Activated CD4-positive, alpha-beta memory T cell treated with anti-CD3 and anti-CD28 coated beads, Interleukin-2, amount 10 ng/mL, durations not matched to agents 7 days and 5 days (primary cell): ENCODE data around the gene ZSCAN16. TPM values are rescaled to one million over a fixed set of nuclear protein-coding genes. Genes with fewer than 3 reads are reported as not detected.

Experiments used
- CTCF ChIA-PET: fragments of 350-600 bp; sonication (Branson Sonifier 250); formaldehyde crosslinking; loops from one replicate; lab custom pipeline; 2021; ENCODE audit warnings: antibody characterized with exemption, inconsistent platforms; lab: Charles Lee
- POLR2A ChIA-PET: fragments of 350-600 bp; sonication (Branson Sonifier 250); formaldehyde crosslinking; loops from one replicate; lab custom pipeline; 2021; ENCODE audit warnings: antibody characterized with exemption; lab: Charles Lee
- DNase-seq: peaks from one replicate; pipeline ENCODE4 v3.0.0-alpha.2; 2020
- H3K27ac Mint-ChIP-seq: one replicate; pipeline ENCODE4 v1.8.0; 2021; ENCODE audit warnings: mild to moderate bottlenecking, mixed read lengths
- H3K27me3 Mint-ChIP-seq: one replicate; pipeline ENCODE4 v1.8.0; 2021; ENCODE audit warnings: mixed read lengths
- H3K36me3 Mint-ChIP-seq: one replicate; pipeline ENCODE4 v1.8.0; 2021; ENCODE audit warnings: low read depth, mixed read lengths
- H3K4me1 Mint-ChIP-seq: one replicate; pipeline ENCODE4 v1.8.0; 2021; ENCODE audit warnings: mixed read lengths
- H3K4me3 Mint-ChIP-seq: one replicate; pipeline ENCODE4 v1.8.0; 2021; ENCODE audit warnings: mild to moderate bottlenecking, mixed read lengths
- H3K9me3 Mint-ChIP-seq: one replicate; pipeline ENCODE4 v1.8.0; 2021; ENCODE audit warnings: mixed read lengths
- total RNA-seq, 2 experiments: library from RNA; stranded (reverse); gene quantifications; one replicate each; pipeline ENCODE4 v1.2.3, GENCODE V29; 2021

The ZSCAN16 gene
- total RNA-seq, 2 experiments from 2014 or later = 5.3 TPM

DNA sequence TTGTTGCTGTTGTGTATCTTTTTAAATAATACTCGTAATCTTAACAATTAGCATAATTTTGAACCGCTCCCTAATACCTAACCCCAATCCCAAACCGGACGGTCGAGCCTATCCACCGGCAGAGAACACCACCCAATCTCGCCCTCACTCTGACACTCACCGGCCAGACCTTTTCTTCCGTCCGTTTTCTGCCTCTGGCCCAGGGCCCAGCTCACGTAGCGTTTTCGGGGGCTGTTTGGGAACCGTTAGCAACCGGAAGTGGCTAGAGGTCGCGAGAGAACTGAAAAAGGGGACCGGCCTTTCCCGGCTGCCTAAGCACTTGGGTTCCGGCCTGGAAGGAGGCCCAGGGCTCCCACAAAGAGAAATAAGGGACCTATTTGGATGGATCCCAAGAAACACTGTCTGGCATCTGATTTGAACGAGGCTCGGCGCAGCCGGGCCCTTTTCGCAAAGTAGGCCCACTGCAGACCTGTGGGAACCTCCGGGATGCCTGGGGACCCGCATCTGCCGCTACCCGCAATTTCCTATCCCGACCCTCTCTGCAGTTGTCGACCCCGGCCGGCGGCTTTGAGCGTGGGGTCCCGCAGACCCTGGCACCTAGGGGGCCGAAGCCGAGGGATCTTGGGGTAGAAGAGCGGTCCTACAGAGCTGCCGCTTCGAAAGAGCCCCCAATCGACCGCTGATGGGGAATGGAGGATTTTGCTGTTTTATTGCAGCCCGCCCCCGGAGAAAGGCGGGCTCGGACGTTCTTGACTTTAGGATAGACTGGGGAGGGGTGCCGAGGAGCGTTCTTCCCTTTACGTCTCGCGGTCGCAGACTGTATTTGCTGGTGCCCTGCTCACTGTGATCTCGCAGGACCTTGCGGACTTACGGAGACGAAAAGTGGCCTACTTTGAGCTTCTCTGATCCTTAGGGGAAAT is 12.4 kb downstream of the ZSCAN16 start:
- Mint-ChIP-seq H3K36me3 (peaks cover 22% of the 10 kb centered on the region), H3K4me1 (peaks cover 71% of the 10 kb centered on the region), H3K4me3 (peak overlapping the region; percentile 92), H3K9me3 (no peaks in the 10 kb centered on the region), H3K27me3 (no peaks in the 10 kb centered on the region), H3K27ac (peak overlapping the region; percentile 88)
- POLR2A ChIA-PET = interaction anchor here (0.6 to 7.4 kb wide), 19 partner anchors 10 to 990 kb away, joined by 3 to 78 read pairs (median 5); partner anchors contain the start of genes ZKSCAN3, ZKSCAN4, ZSCAN16 and ZSCAN26
- CTCF ChIA-PET = interaction anchor here (0.7 to 2.8 kb wide), 4 partner anchors 9 to 115 kb away, joined by 4 to 12 read pairs (median 4); partner anchors contain the start of genes ZKSCAN4 and ZSCAN16
- DNase-seq = peak; percentile 74

DNA sequence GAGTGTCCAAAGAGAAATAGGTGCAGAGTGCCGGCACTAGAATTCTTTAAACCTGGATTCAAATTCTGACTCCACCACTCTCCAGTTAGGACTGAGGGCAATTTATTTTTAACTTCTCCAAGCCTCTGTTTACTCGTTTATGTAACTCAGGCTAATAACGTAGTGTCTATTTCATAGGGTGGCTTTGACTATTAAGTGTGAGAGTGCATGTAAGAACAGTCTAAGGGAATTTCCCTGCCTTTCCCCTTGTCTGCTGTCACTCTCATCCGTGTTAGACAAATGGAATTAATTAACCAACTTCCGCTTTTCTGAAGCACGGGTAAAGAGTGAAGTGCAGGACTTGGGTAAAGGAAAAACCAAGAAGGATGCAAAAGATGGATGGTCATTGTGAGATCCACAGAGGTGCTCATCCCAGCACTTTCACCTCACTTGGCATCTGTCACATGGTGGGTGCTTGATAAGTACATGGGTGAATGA is 13.1 kb downstream of the ZSCAN16 start:
- POLR2A ChIA-PET = interaction anchor here (1.0 to 7.4 kb wide), 15 partner anchors 11 to 991 kb away, joined by 3 to 78 read pairs (median 8); partner anchors contain the start of genes ZKSCAN3, ZKSCAN4, ZSCAN16 and ZSCAN26
- Mint-ChIP-seq H3K36me3 (peaks cover 22% of the 10 kb centered on the region), H3K27me3 (no peaks in the 10 kb centered on the region), H3K9me3 (no peaks in the 10 kb centered on the region), H3K27ac (peak overlapping the region; percentile 88), H3K4me1 (peaks cover 75% of the 10 kb centered on the region), H3K4me3 (peak overlapping the region; percentile 92)
- DNase-seq = no peak
- CTCF ChIA-PET = interaction anchor here (2.8 kb wide), 1 partner anchor 14 kb away, joined by 12 read pairs; the partner anchor contains the start of gene ZSCAN16

GRCh38 chr6:28139860-28140543 is 15.6 kb downstream of the ZSCAN16 start:
- Mint-ChIP-seq H3K36me3 (peaks cover 18% of the 10 kb centered on the region), H3K4me1 (peaks cover 70% of the 10 kb centered on the region), H3K27ac (peak overlapping the region; percentile 68), H3K27me3 (no peaks in the 10 kb centered on the region), H3K4me3 (peak overlapping the region; percentile 89), H3K9me3 (no peaks in the 10 kb centered on the region)
- DNase-seq = no peak
- POLR2A ChIA-PET = interaction anchor here (0.6 to 7.4 kb wide), 14 partner anchors 13 to 330 kb away, joined by 3 to 78 read pairs (median 8); partner anchors contain the start of genes ZKSCAN3, ZKSCAN4, ZSCAN16 and ZSCAN26
- CTCF ChIA-PET = interaction anchor here (0.9 to 5.0 kb wide), 3 partner anchors 36 to 216 kb away, joined by 4 to 30 read pairs (median 10); partner anchors contain the start of gene ZSCAN26

DNA sequence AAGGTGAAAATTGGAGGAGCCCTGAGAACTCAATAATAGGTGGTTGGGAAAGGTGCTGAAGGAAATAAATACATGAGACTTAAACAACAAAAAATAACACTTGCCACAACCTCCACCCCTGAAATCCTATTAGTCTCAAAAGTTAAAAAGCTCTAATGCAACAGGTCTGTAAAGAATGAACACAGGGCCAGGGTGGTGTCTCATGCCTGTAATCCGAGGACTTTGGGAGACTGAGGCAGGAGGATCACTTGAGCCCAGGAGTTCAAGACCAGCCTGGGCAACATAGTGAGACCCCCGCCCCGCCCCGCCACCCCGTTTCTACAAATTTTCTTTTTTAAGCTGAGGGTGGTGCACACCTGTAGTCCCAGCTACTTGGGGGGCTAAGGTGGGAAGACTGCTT is 16.2 kb downstream of the ZSCAN16 start:
- CTCF ChIA-PET = interaction anchor here (0.9 to 5.0 kb wide), 3 partner anchors 36 to 215 kb away, joined by 4 to 30 read pairs (median 10); partner anchors contain the start of gene ZSCAN26
- peak overlapping the region; percentile 68 for H3K27ac Mint-ChIP-seq
- DNase-seq = no peak
- peak overlapping the region; percentile 89 for H3K4me3 Mint-ChIP-seq
- no peaks in the 10 kb centered on the region for H3K9me3 Mint-ChIP-seq
- H3K36me3 Mint-ChIP-seq = peaks cover 24% of the 10 kb centered on the region
- H3K27me3 Mint-ChIP-seq = no peaks in the 10 kb centered on the region
- POLR2A ChIA-PET = interaction anchor here (1.0 to 7.4 kb wide), 19 partner anchors 11 to 783 kb away, joined by 3 to 78 read pairs (median 7); partner anchors contain the start of genes TRIM27, ZKSCAN3, ZKSCAN4 and ZSCAN12
- H3K4me1 Mint-ChIP-seq = peaks cover 71% of the 10 kb centered on the region

DNA sequence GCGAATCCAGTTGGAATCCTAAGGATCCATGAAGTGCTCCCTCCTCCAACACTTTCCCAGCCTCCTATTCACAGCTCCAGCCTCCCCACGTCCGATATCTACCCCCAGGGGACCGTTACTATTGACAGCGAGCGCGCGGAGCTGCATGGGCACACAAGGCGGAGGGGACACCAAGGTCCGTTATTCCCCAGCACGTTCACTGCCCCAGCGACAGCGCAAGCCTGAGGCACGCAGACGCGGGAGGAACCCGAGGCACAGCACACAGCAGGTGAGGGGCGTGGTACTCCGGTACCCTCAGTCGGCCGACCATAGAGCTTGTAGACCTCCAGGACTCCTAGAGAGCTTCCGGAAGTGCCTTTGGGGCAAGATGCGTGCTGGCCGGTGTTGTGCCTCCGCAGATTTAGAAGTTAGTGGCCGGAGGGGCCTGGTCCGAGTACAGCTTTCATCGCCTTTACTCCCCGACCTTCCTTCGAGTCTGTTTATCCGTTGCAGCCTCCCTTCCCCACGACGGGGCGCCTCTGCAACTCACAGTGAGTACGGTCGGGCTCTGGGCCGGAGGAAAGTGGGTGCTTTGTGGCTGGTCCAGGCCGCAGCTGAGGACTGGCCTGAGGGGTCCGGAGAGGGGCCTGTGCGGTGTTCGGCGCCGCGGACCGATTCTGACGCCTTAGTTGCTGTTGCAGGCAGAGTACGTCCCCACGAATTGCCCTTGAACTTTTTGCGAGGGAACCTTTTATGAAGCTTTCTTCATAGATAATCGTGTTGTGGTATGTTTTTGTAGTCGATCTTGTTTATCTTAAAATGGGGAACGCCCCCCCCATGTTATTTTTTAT is 17.3 kb downstream of the ZSCAN16 start, which contains the start of gene ZKSCAN8:
ZKSCAN8 (plus strand) TSS at position 384 of the 830 bp plus-strand sequence. CDS start 6,525 bp downstream, outside the sequence.
- ChIA-PET POLR2A (interaction anchor here (0.7 to 7.4 kb wide), 28 partner anchors 10 to 782 kb away, joined by 3 to 78 read pairs (median 6); partner anchors contain the start of genes TRIM27, ZKSCAN3, ZKSCAN4 and ZSCAN12), CTCF (interaction anchor here (1.0 to 5.0 kb wide), 6 partner anchors 13 to 217 kb away, joined by 3 to 30 read pairs (median 6); partner anchors contain the start of genes ZSCAN16 and ZSCAN26)
- Mint-ChIP-seq H3K4me3 (peak within 1 kb of the TSS; percentile 89), H3K27me3 (no peaks in the 10 kb centered on the region), H3K36me3 (peaks cover 26% of the 10 kb centered on the region), H3K27ac (peak within 1 kb of the TSS; percentile 77), H3K4me1 (peaks cover 62% of the 10 kb centered on the region), H3K9me3 (no peaks in the 10 kb centered on the region)
- DNase-seq = peak; percentile 78

- no peak for DNase-seq
- Mint-ChIP-seq H3K4me3 (peak overlapping the region; percentile 89), H3K4me1 (peaks cover 60% of the 10 kb centered on the region), H3K36me3 (peaks cover 26% of the 10 kb centered on the region), H3K27ac (peak overlapping the region; percentile 77), H3K27me3 (no peaks in the 10 kb centered on the region), H3K9me3 (no peaks in the 10 kb centered on the region)
- ChIA-PET CTCF (interaction anchor here (1.0 to 5.0 kb wide), 4 partner anchors 12 to 216 kb away, joined by 3 to 30 read pairs (median 4); partner anchors contain the start of gene ZSCAN26), POLR2A (interaction anchor here (1.3 to 7.4 kb wide), 10 partner anchors 9 to 252 kb away, joined by 3 to 78 read pairs (median 7); partner anchors contain the start of genes ZKSCAN3, ZKSCAN4, ZSCAN16 and ZSCAN26)
Observed at GRCh38 chr6:28142446-28142845, 18.0 kb downstream of the ZSCAN16 start.

DNA sequence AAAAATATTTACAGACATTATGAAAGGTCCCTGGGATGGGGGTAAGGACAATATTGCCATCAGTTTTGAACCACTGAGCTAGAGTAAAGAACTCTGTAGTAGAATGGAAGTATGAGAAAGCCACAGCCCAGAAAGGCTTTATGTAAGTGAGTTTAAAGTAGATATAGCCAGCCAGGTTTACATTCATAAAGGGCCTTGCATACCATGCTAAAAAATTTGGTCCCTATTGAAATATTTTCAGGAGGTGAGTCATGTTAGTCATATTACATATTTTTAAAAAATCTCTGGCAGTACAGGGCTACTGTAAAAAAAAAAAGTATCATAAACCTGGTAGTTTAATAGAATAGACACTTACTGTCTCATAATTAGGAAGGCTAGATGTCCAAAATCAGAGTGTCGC is 20.8 kb downstream of the ZSCAN16 start:
- Mint-ChIP-seq H3K36me3 (peaks cover 50% of the 10 kb centered on the region), H3K27me3 (no peaks in the 10 kb centered on the region), H3K4me1 (peaks cover 39% of the 10 kb centered on the region), H3K4me3 (no peak overlapping the region), H3K9me3 (no peaks in the 10 kb centered on the region), H3K27ac (no peak overlapping the region)
- ChIA-PET POLR2A (interaction anchor here (0.7 kb wide), 1 partner anchor 949 kb away, joined by 5 read pairs; no protein-coding TSS in a partner anchor), CTCF (no interaction called here)
- no peak for DNase-seq

GRCh38 chr6:28152531-28152930 is 28.1 kb downstream of the ZSCAN16 start:
- CTCF ChIA-PET = interaction anchor here (1.6 to 1.7 kb wide), 2 partner anchors 48 to 203 kb away, joined by 3 to 4 read pairs; no protein-coding TSS in a partner anchor
- Mint-ChIP-seq H3K27ac (no peak overlapping the region), H3K4me1 (no peaks in the 10 kb centered on the region), H3K27me3 (no peaks in the 10 kb centered on the region), H3K9me3 (peaks cover 32% of the 10 kb centered on the region), H3K4me3 (no peak overlapping the region), H3K36me3 (peaks cover 91% of the 10 kb centered on the region)
- no peak for DNase-seq
- POLR2A ChIA-PET = interaction anchor here (1.1 kb wide), 2 partner anchors 9 to 11 kb away, joined by 3 to 7 read pairs; partner anchors contain the start of gene ZKSCAN8

- ChIA-PET CTCF (interaction anchor here (1.6 kb wide), 1 partner anchor 202 kb away, joined by 3 read pairs; no protein-coding TSS in a partner anchor), POLR2A (interaction anchor here (1.1 to 1.3 kb wide), 2 partner anchors 10 to 29 kb away, joined by 3 to 6 read pairs; partner anchors contain the start of gene ZSCAN16)
- Mint-ChIP-seq H3K36me3 (peaks cover 90% of the 10 kb centered on the region), H3K27me3 (no peaks in the 10 kb centered on the region), H3K27ac (no peak overlapping the region), H3K4me1 (no peaks in the 10 kb centered on the region), H3K9me3 (peaks cover 32% of the 10 kb centered on the region), H3K4me3 (no peak overlapping the region)
- no peak for DNase-seq
Observed at GRCh38 chr6:28153546-28153945, 29.1 kb downstream of the ZSCAN16 start.

- peaks cover 33% of the 10 kb centered on the region for H3K9me3 Mint-ChIP-seq
Observed at GRCh38 chr6:28154357-28154756, 29.9 kb downstream of the ZSCAN16 start.

GRCh38 chr6:28158318-28158717 is 33.9 kb downstream of the ZSCAN16 start:
- DNase-seq = no peak
- peaks cover 15% of the 10 kb centered on the region for H3K4me1 Mint-ChIP-seq
- no peak overlapping the region for H3K4me3 Mint-ChIP-seq
- H3K27me3 Mint-ChIP-seq = no peaks in the 10 kb centered on the region
- H3K36me3 Mint-ChIP-seq = peaks cover 77% of the 10 kb centered on the region
- no peak overlapping the region for H3K27ac Mint-ChIP-seq
- POLR2A ChIA-PET = no interaction called here
- CTCF ChIA-PET = no interaction called here
- peaks cover 29% of the 10 kb centered on the region for H3K9me3 Mint-ChIP-seq

More at GRCh38 chr6:28154357-28154756, 29.9 kb downstream of the ZSCAN16 start:
- H3K27ac Mint-ChIP-seq = no peak overlapping the region
- H3K4me3 Mint-ChIP-seq = no peak overlapping the region
- no peak for DNase-seq
- POLR2A ChIA-PET = interaction anchor here (1.3 kb wide), 1 partner anchor 30 kb away, joined by 6 read pairs; the partner anchor contains the start of gene ZSCAN16
- no peaks in the 10 kb centered on the region for H3K4me1 Mint-ChIP-seq
- H3K36me3 Mint-ChIP-seq = peaks cover 91% of the 10 kb centered on the region
- H3K27me3 Mint-ChIP-seq = no peaks in the 10 kb centered on the region
- CTCF ChIA-PET = interaction anchor here (0.8 to 1.0 kb wide), 2 partner anchors 12 to 202 kb away, joined by 3 read pairs; partner anchors contain the start of gene ZKSCAN8
